Measurements from ENCODE around the gene SERPINA9. TPM values are rescaled to one million over a fixed set of nuclear protein-coding genes. Genes with fewer than 3 reads are reported as not detected.

SERPINA9 gene
- polyA plus RNA-seq, 1 donor (not counting 4 experiments of a cell fraction or from before 2014, with no cell fraction given): 0.05 TPM

- no peaks in the 10 kb centered on the region for H3K9me3 ChIP-seq (ENCODE audit: control insufficient read depth, low read depth, low read length)
- no peak overlapping the region for H3K27ac ChIP-seq (ENCODE audit: control insufficient read depth, insufficient read depth, low read length)
- no peaks in the 10 kb centered on the region for H4K20me1 ChIP-seq (ENCODE audit: control insufficient read depth, extremely low read depth, insufficient read depth, low read length)
- no peaks in the 10 kb centered on the region for H3K27me3 ChIP-seq (ENCODE audit: control insufficient read depth, extremely low read depth, insufficient read depth, low read length)
- no peak for FAIRE-seq
- no peak overlapping the region for H3K4me2 ChIP-seq (ENCODE audit: control insufficient read depth, extremely low read depth, insufficient read depth, low read depth, low read length)
- DNase-seq (ENCODE audit: low read depth, low spot score): no peak
- no peaks in the 10 kb centered on the region for H3K79me2 ChIP-seq (ENCODE audit: control insufficient read depth, insufficient read depth, low read length)
- H3K4me3 ChIP-seq (ENCODE audit: control insufficient read depth in 2 of 3, extremely low read depth in 1 of 3, insufficient read depth in 2 of 3, low read depth in 1 of 3, low read length in 3 of 3): no peak overlapping the region
- no peaks in the 10 kb centered on the region for H3K36me3 ChIP-seq (ENCODE audit: control insufficient read depth in 2 of 2, extremely low read depth in 1 of 2, insufficient read depth in 2 of 2, low read length in 2 of 2)
- no peaks in the 10 kb centered on the region for H3K9me1 ChIP-seq (ENCODE audit: control insufficient read depth, extremely low read depth, insufficient read depth, low read length)
- TF ChIP-seq CTCF (optimal IDR thresholded peaks at IDR 0.05 in 1 of 3, IDR thresholded peaks at IDR 0.05 in 1 of 3, conservative IDR thresholded peaks at IDR 0.05 in 1 of 3; ENCODE audit: extremely low read depth in 1 of 3, insufficient read depth in 2 of 3, low read length in 3 of 3): no peak
- H3K4me1 ChIP-seq (ENCODE audit: control insufficient read depth, extremely low read depth, insufficient read depth, low read length): peaks cover 4% of the 10 kb centered on the region
- no peak overlapping the region for H2AFZ ChIP-seq (ENCODE audit: control insufficient read depth, low read length)
- H3K9ac ChIP-seq (ENCODE audit: control insufficient read depth, extremely low read depth, insufficient read depth, low read length): no peak overlapping the region
- dilution Hi-C loops (cut with MboI; ENCODE audit: extremely low pct_ligation_motif_present, low sequenced_read_pairs): no loop called here
These were observed 8.5 kb upstream of the SERPINA9 start for GRCh38 chr14:94484481-94484880.

- FAIRE-seq: no peak
- Histone ChIP-seq H3K9me3 (ENCODE audit: control insufficient read depth, low read depth, low read length) (peaks cover under 1% of the 10 kb centered on the region), H3K27ac (ENCODE audit: control insufficient read depth, insufficient read depth, low read length) (no peak overlapping the region), H2AFZ (ENCODE audit: control insufficient read depth, low read length) (no peak overlapping the region), H3K36me3 (ENCODE audit: control insufficient read depth in 2 of 2, extremely low read depth in 1 of 2, insufficient read depth in 2 of 2, low read length in 2 of 2) (no peaks in the 10 kb centered on the region), H3K4me2 (ENCODE audit: control insufficient read depth, extremely low read depth, insufficient read depth, low read depth, low read length) (no peak overlapping the region), H3K4me1 (ENCODE audit: control insufficient read depth, extremely low read depth, insufficient read depth, low read length) (peaks cover 4% of the 10 kb centered on the region), H3K9ac (ENCODE audit: control insufficient read depth, extremely low read depth, insufficient read depth, low read length) (no peak overlapping the region), H3K9me1 (ENCODE audit: control insufficient read depth, extremely low read depth, insufficient read depth, low read length) (no peaks in the 10 kb centered on the region), H3K79me2 (ENCODE audit: control insufficient read depth, insufficient read depth, low read length) (no peaks in the 10 kb centered on the region), H4K20me1 (ENCODE audit: control insufficient read depth, extremely low read depth, insufficient read depth, low read length) (no peaks in the 10 kb centered on the region), H3K4me3 (ENCODE audit: control insufficient read depth in 2 of 3, extremely low read depth in 1 of 3, insufficient read depth in 2 of 3, low read depth in 1 of 3, low read length in 3 of 3) (no peak overlapping the region), H3K27me3 (ENCODE audit: control insufficient read depth, extremely low read depth, insufficient read depth, low read length) (no peaks in the 10 kb centered on the region)
- dilution Hi-C loops (cut with MboI; ENCODE audit: extremely low pct_ligation_motif_present, low sequenced_read_pairs): no loop called here
- no peak for DNase-seq (ENCODE audit: low read depth, low spot score)
- TF ChIP-seq CTCF (optimal IDR thresholded peaks at IDR 0.05 in 1 of 3, IDR thresholded peaks at IDR 0.05 in 1 of 3, conservative IDR thresholded peaks at IDR 0.05 in 1 of 3; ENCODE audit: extremely low read depth in 1 of 3, insufficient read depth in 2 of 3, low read length in 3 of 3) (no peak), EZH2 (IDR thresholded peaks at IDR 0.05; ENCODE audit: low read length) (no peak)
These were observed 7.8 kb upstream of the SERPINA9 start for GRCh38 chr14:94483729-94484275.
